ENCODE data around the gene PTMA.

The PTMA gene

DNA sequence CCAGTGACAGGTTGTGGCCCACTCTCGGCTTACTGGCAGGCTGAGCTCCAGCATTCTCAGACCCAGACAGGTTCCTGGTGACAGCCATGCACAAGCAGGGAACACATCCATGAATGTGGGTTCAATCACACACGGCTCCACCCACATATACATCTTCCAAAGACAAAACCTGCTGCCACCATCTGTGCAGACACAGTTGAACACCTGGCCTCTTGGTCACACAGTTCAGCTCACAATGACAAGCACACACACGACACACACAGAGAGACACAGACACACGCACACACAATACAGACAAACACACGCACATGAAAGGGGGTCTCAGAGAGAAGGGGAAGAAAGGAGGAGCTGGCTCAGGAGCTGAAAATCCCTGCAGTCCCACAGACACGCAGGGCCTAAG lies 32.1 kb upstream of the PTMA start:
- DNase-seq, result no peak

GRCh38 chr2:231677632-231678104 lies 30.7 kb upstream of the PTMA start:
- DNase-seq, result peak; percentile 79

GRCh38 chr2:231679908-231680284 lies 28.4 kb upstream of the PTMA start:
- DNase-seq, result no peak

DNA sequence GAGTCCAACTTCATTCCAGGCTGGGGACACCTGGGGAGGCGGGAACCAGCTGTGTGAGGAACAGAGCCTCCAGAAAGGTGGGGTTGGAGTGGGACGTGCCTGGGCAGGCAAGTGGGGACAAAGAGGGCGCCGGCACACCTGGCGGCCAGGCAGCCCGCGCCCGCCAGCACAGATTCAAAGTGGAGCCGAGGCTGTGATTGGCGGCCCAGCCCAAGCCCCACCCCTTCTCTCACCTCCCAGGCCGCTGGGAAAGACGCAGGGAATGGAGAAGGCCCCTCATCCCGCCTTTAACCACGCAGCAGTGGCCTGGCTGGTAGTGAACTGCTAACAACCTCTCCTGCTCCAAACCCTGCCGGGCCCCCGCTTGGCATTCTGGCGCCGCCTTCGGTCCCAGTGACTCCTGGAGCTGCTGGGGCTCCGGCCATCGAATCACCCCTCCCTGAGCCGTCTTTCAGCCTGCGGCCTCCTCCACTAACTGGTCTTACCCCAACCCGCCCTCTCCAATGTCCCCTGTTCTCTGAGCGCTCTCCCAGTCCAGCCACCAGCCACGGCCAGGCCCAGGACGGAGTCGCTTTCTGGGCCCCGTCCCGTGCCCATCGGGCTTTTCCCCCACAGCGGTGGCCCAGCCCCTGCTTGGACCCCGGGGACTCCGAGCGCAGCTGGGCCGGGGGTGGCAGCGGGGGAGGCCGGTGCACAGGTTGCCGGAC lies 27.9 kb upstream of the PTMA start:
- no peak for DNase-seq

DNA sequence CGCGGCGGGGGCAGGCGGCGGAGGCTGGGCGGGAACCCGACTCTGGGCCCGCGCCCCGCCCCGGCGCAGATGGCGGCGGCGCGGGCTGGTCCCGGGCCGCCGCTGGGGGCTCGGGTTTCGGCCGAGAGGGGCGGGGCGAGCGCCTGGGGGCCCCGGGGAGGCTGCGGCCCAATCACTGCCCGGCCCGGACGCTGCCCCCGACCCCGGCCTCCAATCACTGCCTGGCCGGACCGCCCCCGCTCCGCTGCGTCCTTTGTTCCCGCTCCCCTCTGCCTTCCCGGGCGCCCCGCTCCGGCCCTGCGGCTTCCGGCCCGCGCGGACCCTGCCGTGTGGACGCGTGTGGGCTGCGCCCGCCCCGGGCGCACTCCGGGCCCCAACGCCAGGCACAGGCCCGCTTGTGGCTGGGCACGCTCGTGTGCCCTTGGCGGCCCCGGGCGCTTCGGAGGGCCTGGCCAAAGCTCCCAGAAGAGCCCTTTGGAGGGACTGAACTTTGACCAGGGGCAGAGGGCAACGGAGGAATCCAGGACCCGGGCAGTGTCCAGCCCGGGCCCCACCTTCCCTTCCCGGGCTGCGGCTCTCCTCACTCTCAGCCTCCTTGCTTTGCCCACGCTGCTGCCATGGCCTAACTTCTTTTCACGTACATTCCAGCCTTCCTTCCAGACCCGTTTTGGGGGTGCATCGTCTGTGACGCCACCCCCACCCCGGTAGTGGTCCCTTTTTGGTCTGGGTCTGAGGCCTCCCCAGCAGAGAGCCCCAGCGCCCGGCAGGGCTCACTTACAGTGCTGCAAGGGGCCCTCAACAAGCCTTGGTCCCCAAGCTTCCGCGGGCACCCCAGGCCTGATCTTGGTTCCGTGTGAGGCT lies 27.1 kb upstream of the PTMA start:
- DNase-seq, result peak; percentile 85

GRCh38 chr2:231682603-231683291 lies 25.6 kb upstream of the PTMA start:
- no peak for DNase-seq

GRCh38 chr2:231683292-231684235 lies 24.8 kb upstream of the PTMA start:
- no peak for DNase-seq

- DNase-seq, result no peak
These were observed 23.8 kb upstream of the PTMA start for GRCh38 chr2:231684314-231685223.

DNA sequence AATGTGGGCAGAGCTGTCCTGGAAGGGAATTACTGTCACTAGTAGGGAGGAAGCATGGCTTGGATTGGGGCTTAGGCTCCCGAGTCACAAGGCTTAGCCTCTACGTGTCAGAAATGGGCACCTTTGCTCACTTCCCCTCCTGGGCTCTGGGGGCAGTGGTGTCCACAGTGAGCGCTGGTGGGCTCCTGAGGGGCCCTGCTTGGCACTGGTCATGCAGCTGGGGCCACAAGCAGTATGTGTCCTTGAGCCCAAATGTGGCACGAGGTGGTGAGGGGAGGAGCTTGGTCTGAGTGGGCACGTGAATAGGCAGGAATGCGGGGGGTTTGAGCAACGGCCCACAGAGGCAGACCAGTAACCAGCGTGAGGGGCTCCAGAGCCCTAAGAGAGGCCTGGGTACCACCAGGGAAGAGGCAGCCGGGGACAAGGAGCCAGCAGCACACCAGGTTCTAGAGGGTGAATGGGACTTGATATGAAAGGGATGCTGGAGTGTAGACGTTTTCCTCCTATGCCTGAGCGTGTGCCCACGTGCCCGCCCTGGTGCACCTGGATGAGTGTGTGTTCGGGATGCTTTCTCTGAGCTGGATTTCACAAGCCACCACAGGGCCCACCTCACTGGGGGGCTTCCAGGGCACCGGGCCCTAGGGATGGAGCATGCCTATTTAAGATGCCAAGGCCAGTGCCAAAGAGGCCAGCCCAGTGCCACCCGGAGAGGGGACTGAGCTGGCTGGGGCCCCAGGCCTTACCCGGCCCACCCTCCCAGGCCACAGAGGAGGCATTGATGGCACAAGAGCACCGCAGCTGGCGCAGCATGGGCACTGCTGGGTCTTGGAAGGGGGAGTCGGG lies 22.8 kb upstream of the PTMA start:
- no peak for DNase-seq

GRCh38 chr2:231686192-231687100 lies 21.9 kb upstream of the PTMA start:
- DNase-seq, result no peak

GRCh38 chr2:231687133-231687852 lies 21.0 kb upstream of the PTMA start:
- DNase-seq, result peak; percentile 57

DNA sequence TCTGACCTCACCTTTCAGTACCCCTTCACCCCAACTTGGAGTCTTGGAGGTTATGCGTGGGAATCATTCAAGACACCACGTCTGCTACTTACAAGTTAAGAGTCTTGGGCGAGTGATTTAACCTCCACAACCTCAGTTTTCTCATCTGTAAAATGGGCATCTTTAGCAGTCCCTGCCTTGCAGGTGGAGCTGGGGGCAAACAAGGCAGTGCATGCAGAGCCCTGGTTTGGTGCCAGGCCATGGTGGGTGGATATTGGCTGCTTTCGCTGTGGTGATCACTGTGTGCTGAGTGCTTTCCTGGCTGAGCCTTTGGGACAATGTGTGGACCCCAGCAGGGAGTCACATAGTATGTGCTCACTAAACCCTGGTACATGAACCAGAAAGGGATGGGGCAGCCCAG lies 20.4 kb upstream of the PTMA start:
- DNase-seq, result no peak

- no peak for DNase-seq
These were observed 19.6 kb upstream of the PTMA start for GRCh38 chr2:231688719-231689118.

DNA sequence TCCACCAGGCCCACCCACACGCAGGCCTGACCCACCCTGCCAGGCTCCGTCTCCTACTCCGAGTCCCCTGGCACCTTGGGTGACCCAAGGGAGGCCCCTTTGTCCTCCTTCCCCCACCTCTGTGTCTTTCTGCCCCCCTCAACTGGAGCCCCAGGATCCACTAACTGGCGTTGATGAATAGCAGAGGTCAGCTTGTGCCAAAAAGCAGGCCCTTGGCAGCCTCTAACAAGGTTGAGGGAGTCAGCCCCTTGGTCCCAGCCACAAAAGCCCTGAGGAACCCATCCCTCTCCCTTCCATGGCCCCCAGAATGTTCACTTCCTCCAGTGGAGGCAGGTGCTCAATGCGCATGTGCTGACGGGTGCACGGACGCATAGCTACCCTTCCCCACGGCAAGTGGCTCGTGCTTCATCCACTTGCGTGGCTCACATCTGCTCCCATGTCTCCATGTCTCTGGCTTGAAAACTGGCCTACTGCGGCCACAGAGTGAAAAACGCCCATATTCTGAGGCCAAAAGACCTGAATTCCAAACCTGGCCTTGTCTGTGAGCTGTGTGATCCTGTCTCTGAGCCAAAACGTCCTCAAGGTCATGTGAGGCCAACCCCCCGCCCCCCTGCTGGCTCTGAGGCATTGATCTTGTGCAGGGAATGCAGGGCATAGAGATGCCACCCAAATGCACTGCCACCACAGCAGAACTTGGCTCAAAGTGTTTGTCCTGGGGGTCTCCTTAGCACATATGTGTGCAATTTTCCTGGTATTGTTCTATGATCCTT lies 19.0 kb upstream of the PTMA start:
- no peak for DNase-seq

DNA sequence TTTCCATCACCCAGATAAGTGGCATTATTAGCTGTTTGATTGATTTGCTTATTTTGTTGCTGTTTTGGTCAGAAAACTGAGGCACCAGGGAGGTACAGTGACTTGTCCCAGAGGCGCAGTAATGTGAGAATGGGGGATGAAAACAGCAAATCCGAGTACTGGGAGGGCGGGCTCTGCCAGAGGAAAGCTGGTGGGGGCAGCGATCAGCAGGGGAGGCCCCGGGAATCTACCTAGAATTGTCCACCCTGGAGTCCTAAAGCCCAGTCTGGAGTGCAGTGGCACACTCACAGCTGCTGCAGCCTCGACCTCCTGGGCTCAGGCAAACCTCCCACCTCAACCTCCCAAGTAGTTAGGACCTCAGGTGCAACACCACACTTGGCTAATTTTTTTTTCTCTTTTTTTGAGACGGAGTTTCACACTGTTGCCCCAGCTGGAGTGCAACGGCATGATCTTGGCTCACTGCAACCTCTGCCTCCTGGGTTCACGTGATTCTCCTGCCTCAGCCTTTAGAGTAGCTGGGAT lies 17.0 kb upstream of the PTMA start:
- no peak for DNase-seq

- no peak for DNase-seq
These were observed 15.5 kb upstream of the PTMA start for GRCh38 chr2:231692847-231693246.

- peak; percentile 71 for DNase-seq
These were observed 14.4 kb upstream of the PTMA start for GRCh38 chr2:231693956-231694355.

Data from fibroblast of skin of scalp (primary cell).